HG03135 (cell line): ENCODE data around the gene RGSL1.
"Not testable (repeated sequence)": the region's sequence is repeated elsewhere in the genome, so short reads cannot be mapped to it uniquely, and the experiment has no call there.

Experiments used
- ATAC-seq: cut with Tn5 transposase; IDR thresholded peaks from one replicate; pipeline ENCODE4 v1.9.1; 2021; ENCODE audit warnings: mild to moderate bottlenecking, moderate library complexity; ENCODE audit not compliant: unreplicated experiment

RGSL1 gene

GRCh38 chr1:182446033-182446669 lies 3.8 kb upstream of the RGSL1 start:
- ATAC-seq, result no peak

- ATAC-seq, result not testable (repeated sequence)
Observed at GRCh38 chr1:182447124-182447523, 2.8 kb upstream of the RGSL1 start.

- ATAC-seq, result no peak
Observed at GRCh38 chr1:182447660-182448059, 2.3 kb upstream of the RGSL1 start.

GRCh38 chr1:182453631-182454030 lies 3.7 kb downstream of the RGSL1 start:
- no peak for ATAC-seq

- ATAC-seq, result no peak
Observed at GRCh38 chr1:182457844-182458243, 7.9 kb downstream of the RGSL1 start.

- no peak for ATAC-seq
Observed at GRCh38 chr1:182459949-182460348, 10.0 kb downstream of the RGSL1 start.

GRCh38 chr1:182460550-182460951 lies 10.6 kb downstream of the RGSL1 start:
- no peak for ATAC-seq

- ATAC-seq, result no peak
Observed at GRCh38 chr1:182473556-182473955, 23.6 kb downstream of the RGSL1 start.

GRCh38 chr1:182476625-182477024 lies 26.7 kb downstream of the RGSL1 start:
- ATAC-seq, result no peak

- no peak for ATAC-seq
Observed at GRCh38 chr1:182478238-182478637, 28.3 kb downstream of the RGSL1 start.

GRCh38 chr1:182484067-182484466 lies 34.1 kb downstream of the RGSL1 start:
- no peak for ATAC-seq

- peak; percentile 94 for ATAC-seq
Observed at GRCh38 chr1:182484531-182485257, 34.7 kb downstream of the RGSL1 start.

- no peak for ATAC-seq
Observed at GRCh38 chr1:182485861-182486260, 35.9 kb downstream of the RGSL1 start.

- no peak for ATAC-seq
Observed at GRCh38 chr1:182488803-182489202, 38.9 kb downstream of the RGSL1 start.

GRCh38 chr1:182493063-182493462 lies 43.1 kb downstream of the RGSL1 start:
- ATAC-seq, result no peak

GRCh38 chr1:182495002-182495401 lies 45.1 kb downstream of the RGSL1 start:
- no peak for ATAC-seq

- no peak for ATAC-seq
Observed at GRCh38 chr1:182495693-182496092, 45.7 kb downstream of the RGSL1 start.

- no peak for ATAC-seq
Observed at GRCh38 chr1:182507685-182508084, 57.7 kb downstream of the RGSL1 start.

- ATAC-seq, result no peak
Observed at GRCh38 chr1:182515556-182515955, 65.6 kb downstream of the RGSL1 start.

- no peak for ATAC-seq
Observed at GRCh38 chr1:182520736-182521135, 70.8 kb downstream of the RGSL1 start.

- ATAC-seq, result no peak
Observed at GRCh38 chr1:182525342-182525741, 75.4 kb downstream of the RGSL1 start.

GRCh38 chr1:182527680-182528079 lies 77.7 kb downstream of the RGSL1 start:
- ATAC-seq, result no peak

- ATAC-seq, result not testable (repeated sequence)
Observed at GRCh38 chr1:182528206-182528605, 78.3 kb downstream of the RGSL1 start.
